GM12878 (cell line): ENCODE data around the gene RNF40. TPM values are rescaled to one million over a fixed set of nuclear protein-coding genes. Genes with fewer than 3 reads are reported as not detected.

Source experiments
- ATAC-seq: fragments of 200-7000 bp; cut with Tn5 transposase; 3 replicates; pipeline ENCODE4 v1.9.1; 2020; ENCODE audit warnings: mild to moderate bottlenecking, moderate library complexity
- BruUV-seq: library from RNA; stranded (reverse); fragments of 400-500 nt; replicated peaks from 2 replicates; lab custom pipeline; 2021; lab: Mats Ljungman, UMichigan
- CTCF ChIA-PET: fragments of 300-600 bp; sonication (Branson Sonifier 250); formaldehyde crosslinking; extraction: SDS; loops from one replicate; lab custom pipeline; 2021; ENCODE audit warnings: inconsistent platforms; lab: Yijun Ruan, JAX
- POLR2A ChIA-PET: fragments of 350-600 bp; formaldehyde crosslinking; extraction: SDS; loops from one replicate; lab custom pipeline; 2021; ENCODE audit warnings: inconsistent platforms; lab: Charles Lee
- RAD21 ChIA-PET: fragments of 300-600 bp; sonication (Branson Sonifier 250); formaldehyde crosslinking; loops from one replicate; lab custom pipeline; 2023; ENCODE audit warnings: antibody characterized with exemption; ENCODE audit not compliant: unreplicated experiment; lab: Charles Lee
- SMC1A ChIA-PET: fragments of 300-600 bp; sonication (Branson Sonifier 250); formaldehyde crosslinking; loops from one replicate; lab custom pipeline; 2023; ENCODE audit not compliant: unreplicated experiment, uncharacterized antibody; lab: Charles Lee
- DNase-seq: peaks from one replicate; pipeline ENCODE4 v3.0.0-alpha.2; 2011; ENCODE audit warnings: low read depth, low spot score
- FAIRE-seq: peaks from 3 replicates; lab custom pipeline; 2011; peaks lifted over from hg19 to GRCh38; lab: Jason Lieb, UNC
- H2AFZ ChIP-seq: 2 replicates; pipeline ENCODE4 v1.6.0; 2011; ENCODE audit warnings: low read depth, low read length, control low read depth; ENCODE audit not compliant: control insufficient read depth
- H3K27ac ChIP-seq: 2 replicates; pipeline ENCODE4 v1.5.1; 2011; ENCODE audit warnings: control low read depth; ENCODE audit not compliant: control insufficient read depth, insufficient read depth
- H3K27me3 ChIP-seq, 2 experiments: replicated peaks in 1 of 2; 2 replicates each; pipeline versions ENCODE4 v1.6.0 to v1.6.1; 2011; ENCODE audit warnings: low read length in 1 of 2; ENCODE audit not compliant: control insufficient read depth in 2 of 2, insufficient read depth in 2 of 2
- H3K36me3 ChIP-seq, 2 experiments: 2 replicates each; pipeline ENCODE4 v1.5.1; 2011; ENCODE audit warnings: low read length in 1 of 2; ENCODE audit not compliant: control insufficient read depth in 2 of 2, insufficient read depth in 2 of 2
- H3K4me1 ChIP-seq: 2 replicates; pipeline ENCODE4 v1.6.1; 2011; ENCODE audit warnings: mild to moderate bottlenecking, low read length, moderate library complexity, mixed read lengths; ENCODE audit not compliant: control insufficient read depth, insufficient read depth
- H3K4me2 ChIP-seq: 2 replicates; pipeline ENCODE4 v1.6.0; 2011; ENCODE audit warnings: control low read depth; ENCODE audit not compliant: control insufficient read depth, insufficient read depth
- H3K4me3 ChIP-seq: fragments of 200-600 bp; sonication (generic); 2 replicates; pipeline ENCODE4 v1.5.1; 2016
- H3K79me2 ChIP-seq: 2 replicates; pipeline ENCODE4 v1.6.0; 2011; ENCODE audit warnings: low read length; ENCODE audit not compliant: control insufficient read depth, insufficient read depth
- H3K9ac ChIP-seq: 2 replicates; pipeline ENCODE4 v1.8.0; 2011; ENCODE audit warnings: low read length, control low read depth, mixed read lengths; ENCODE audit not compliant: control insufficient read depth, insufficient read depth
- H3K9me3 ChIP-seq: replicated peaks from 3 replicates; pipeline ENCODE4 v1.5.1; 2011; ENCODE audit warnings: mild to moderate bottlenecking, low read length; ENCODE audit not compliant: control insufficient read depth, insufficient read depth
- H4K20me1 ChIP-seq: 2 replicates; pipeline ENCODE4 v1.6.0; 2011; ENCODE audit not compliant: control insufficient read depth, insufficient read depth
- EZH2 ChIP-seq: IDR thresholded peaks from 2 replicates; pipeline ENCODE4 v1.6.1; 2012; ENCODE audit warnings: low read depth, mild to moderate bottlenecking, control low read depth, inconsistent platforms, low read length, borderline replicate concordance; ENCODE audit not compliant: control insufficient read depth
- MTA2 ChIP-seq: fragments of 450-650 bp; IDR thresholded peaks from 2 replicates; pipeline ENCODE4 v1.6.1; 2016; ENCODE audit warnings: low read depth, mild to moderate bottlenecking, moderate library complexity
- NFIC ChIP-seq: IDR thresholded peaks from 2 replicates; pipeline ENCODE4 v1.6.1; 2012; ENCODE audit warnings: low read depth, mild to moderate bottlenecking, inconsistent platforms, low read length, moderate library complexity
- POLR2A ChIP-seq: IDR thresholded peaks from 2 replicates; pipeline ENCODE4 v1.6.1; 2011; ENCODE audit warnings: low read depth, mild to moderate bottlenecking, low read length
- POLR2AphosphoS2 ChIP-seq: IDR thresholded peaks from 2 replicates; pipeline ENCODE4 v1.6.1; 2011; ENCODE audit warnings: low read depth, mild to moderate bottlenecking, low read length, improper control_type of control experiment, moderate library complexity
- WGBS: methylation state at CpG from one replicate; pipeline ENCODE4 v1.1.6; 2016; ENCODE audit warnings: low lambda C conversion rate; ENCODE audit not compliant: insufficient replicate concordance, insufficient coverage; ENCODE audit errors: missing lambda C conversion rate; 5-methylcytosine and 5-hydroxymethylcytosine counted together
- in situ Hi-C: fragments of 300-500 bp; cut with MboI; formaldehyde crosslinking; loops from 9 replicates; pipeline ENCODE4 v1.14.3; 2018; ENCODE audit warnings: mixed read lengths
- intact Hi-C: fragments of 100-400 bp; cut with micrococcal nuclease; formaldehyde crosslinking; loops from one replicate; pipeline ENCODE4 v1.14.2; 2022; ENCODE audit not compliant: unreplicated experiment
- polyA plus RNA-seq, 11 experiments: library from polyadenylated mRNA; depleted of rRNA in 4 of 11; unstranded in 6 of 11; stranded (reverse) in 5 of 11; fragments of >200 nt; fragmentation: Nextera tagmentation in 4 of 11; fragmentation: Illumina TruSeq in 1 of 11; extraction: Ambion mirVana in 4 of 11; extraction: Trizol in 1 of 11; gene quantifications; 1 replicate in 1 of 11; 2 replicates in 10 of 11; pipeline versions ENCODE4 v1.2.1 to v1.2.3, GENCODE V29; 2011 to 2016; ENCODE audit warnings: inconsistent platforms in 2 of 11, missing spikeins in 2 of 11, low read depth in 1 of 11
- total RNA-seq, 4 experiments: library from RNA; depleted of rRNA in 3 of 4; stranded (reverse); fragments of >200 nt in 3 of 4; fragmentation: Illumina TruSeq in 1 of 4; extraction: Trizol in 1 of 4; gene quantifications; 2 replicates each; pipeline versions ENCODE4 v1.2.1 to v1.2.3, GENCODE V29; 2013 to 2021
- TF ChIP-seq, protein P1 (sequence below): IDR thresholded peaks from 2 replicates; pipeline ENCODE4 v1.6.1; 2012; ENCODE audit warnings: improper control_type of control experiment, low read depth, low read length; ENCODE audit not compliant: insufficient replicate concordance

RNF40 gene
- total and polyA plus RNA-seq, 10 of the 15 experiments (the other 5 are each of a cell fraction or from before 2014, with no cell fraction given): 3.7 to 97.6 (median 58.4) TPM

DNA sequence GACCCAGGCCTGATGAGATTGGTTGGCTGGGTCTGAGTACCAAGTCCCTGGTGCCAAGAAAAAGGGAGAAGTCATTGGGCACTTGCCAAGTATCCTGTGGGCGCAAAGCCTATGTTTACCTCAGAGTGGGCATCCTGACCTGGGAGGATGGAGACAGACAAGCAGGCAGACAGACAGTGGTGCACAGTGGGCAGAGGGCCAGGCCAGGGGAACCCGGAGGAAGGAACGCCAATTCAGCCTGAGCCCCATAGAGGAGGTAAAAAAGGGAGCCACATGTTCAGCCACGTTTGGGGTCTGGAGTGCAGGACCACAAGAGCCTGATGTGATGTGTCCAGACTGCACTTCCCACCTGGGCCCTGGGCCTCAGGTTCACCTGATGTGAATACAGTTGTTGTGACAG, 8.5 kb upstream of the RNF40 start:
- H3K27me3 ChIP-seq: no peaks in the 10 kb centered on the region
- no peak overlapping the region for H3K4me2 ChIP-seq
- POLR2A ChIA-PET: no interaction called here
- H3K9me3 ChIP-seq: no peaks in the 10 kb centered on the region
- WGBS: 66% methylated on average over 4 of the region's 4 CpGs
- no peak for DNase-seq
- no peak for ATAC-seq
- CTCF ChIA-PET: interaction anchor here (0.6 to 1.4 kb wide), 3 partner anchors 119 to 277 kb away, joined by 3 to 4 read pairs (median 3); no protein-coding TSS in a partner anchor
- H4K20me1 ChIP-seq: no peaks in the 10 kb centered on the region; the same call in 1 of the 2 replicates
- no peak overlapping the region for H2AFZ ChIP-seq
- RAD21 ChIA-PET: no interaction called here
- no peak for FAIRE-seq
- SMC1A ChIA-PET: no interaction called here
- H3K4me3 ChIP-seq: no peak overlapping the region
- peaks cover 17% of the 10 kb centered on the region for H3K79me2 ChIP-seq
- no TSS peak for BruUV-seq
- peaks cover 5% of the 10 kb centered on the region; the same call in 1 of the 2 replicates for H3K4me1 ChIP-seq
- H3K9ac ChIP-seq: no peak overlapping the region
- in situ Hi-C loops: loop anchor here (25.0 kb wide), 1 partner anchor 1134 kb away; no protein-coding TSS in a partner anchor
- no peak overlapping the region for H3K27ac ChIP-seq
- intact Hi-C loops: no loop called here
- H3K36me3 ChIP-seq: peaks cover 14 to 17% of the 10 kb centered on the region in 2 experiments; a peak in 3 of 4 replicates
- TF ChIP-seq POLR2AphosphoS2 (no peak), EZH2 (no peak), NFIC (no peak)

DNA sequence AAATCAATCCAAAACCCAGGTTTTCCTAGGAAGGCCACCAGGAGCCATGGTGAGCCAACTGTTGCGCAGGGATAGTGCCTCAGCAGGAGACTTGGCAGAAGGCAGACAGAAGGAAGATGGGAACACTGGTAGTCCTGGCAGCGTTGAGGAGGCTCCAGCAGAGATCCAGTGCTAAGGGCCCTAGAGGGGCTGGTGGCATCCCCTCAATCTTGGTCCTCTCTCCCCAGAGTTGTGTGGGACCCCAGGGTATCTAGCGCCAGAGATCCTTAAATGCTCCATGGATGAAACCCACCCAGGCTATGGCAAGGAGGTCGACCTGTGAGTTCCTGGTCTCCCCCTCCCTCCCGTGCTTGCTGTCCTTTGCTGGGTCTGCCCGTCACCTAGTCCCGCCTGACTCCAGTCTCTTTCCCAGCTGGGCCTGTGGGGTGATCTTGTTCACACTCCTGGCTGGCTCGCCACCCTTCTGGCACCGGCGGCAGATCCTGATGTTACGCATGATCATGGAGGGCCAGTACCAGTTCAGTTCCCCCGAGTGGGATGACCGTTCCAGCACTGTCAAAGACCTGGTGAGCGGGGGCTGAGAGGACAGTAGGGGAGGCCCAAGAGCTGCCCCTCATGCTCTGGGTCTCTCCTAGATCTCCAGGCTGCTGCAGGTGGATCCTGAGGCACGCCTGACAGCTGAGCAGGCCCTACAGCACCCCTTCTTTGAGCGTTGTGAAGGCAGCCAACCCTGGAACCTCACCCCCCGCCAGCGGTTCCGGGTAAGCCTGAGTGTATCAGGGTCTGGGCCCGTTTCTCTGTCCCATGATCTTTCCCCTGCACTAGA, 6.0 kb upstream of the RNF40 start:
- POLR2A ChIA-PET: no interaction called here
- H3K9me3 ChIP-seq: no peaks in the 10 kb centered on the region
- H4K20me1 ChIP-seq: no peaks in the 10 kb centered on the region
- ATAC-seq (no peak), DNase-seq (no peak), FAIRE-seq (no peak)
- SMC1A ChIA-PET: no interaction called here
- no peak overlapping the region for H3K4me2 ChIP-seq
- RAD21 ChIA-PET: no interaction called here
- CTCF ChIA-PET: no interaction called here
- H3K4me3 ChIP-seq: no peak overlapping the region
- intact Hi-C loops (no loop called here), in situ Hi-C loops (loop anchor here (25.0 kb wide), 1 partner anchor 1131 kb away; no protein-coding TSS in a partner anchor)
- H2AFZ ChIP-seq: no peak overlapping the region
- no TSS peak for BruUV-seq
- no peak overlapping the region for H3K9ac ChIP-seq
- H3K79me2 ChIP-seq: no peaks in the 10 kb centered on the region
- peaks cover 11 to 17% of the 10 kb centered on the region in 2 experiments; a peak in 3 of 4 replicates for H3K36me3 ChIP-seq
- WGBS: 94% methylated on average over 20 of the region's 20 CpGs
- H3K4me1 ChIP-seq: peaks cover 4% of the 10 kb centered on the region; the same call in 1 of the 2 replicates
- H3K27me3 ChIP-seq: no peaks in the 10 kb centered on the region
- H3K27ac ChIP-seq: no peak overlapping the region
- TF ChIP-seq POLR2A (0 out of 2 replicates have a peak, but pooled peaks have one; percentile 17), MTA2 (no peak)
- TF ChIP-seq, protein P1, sequence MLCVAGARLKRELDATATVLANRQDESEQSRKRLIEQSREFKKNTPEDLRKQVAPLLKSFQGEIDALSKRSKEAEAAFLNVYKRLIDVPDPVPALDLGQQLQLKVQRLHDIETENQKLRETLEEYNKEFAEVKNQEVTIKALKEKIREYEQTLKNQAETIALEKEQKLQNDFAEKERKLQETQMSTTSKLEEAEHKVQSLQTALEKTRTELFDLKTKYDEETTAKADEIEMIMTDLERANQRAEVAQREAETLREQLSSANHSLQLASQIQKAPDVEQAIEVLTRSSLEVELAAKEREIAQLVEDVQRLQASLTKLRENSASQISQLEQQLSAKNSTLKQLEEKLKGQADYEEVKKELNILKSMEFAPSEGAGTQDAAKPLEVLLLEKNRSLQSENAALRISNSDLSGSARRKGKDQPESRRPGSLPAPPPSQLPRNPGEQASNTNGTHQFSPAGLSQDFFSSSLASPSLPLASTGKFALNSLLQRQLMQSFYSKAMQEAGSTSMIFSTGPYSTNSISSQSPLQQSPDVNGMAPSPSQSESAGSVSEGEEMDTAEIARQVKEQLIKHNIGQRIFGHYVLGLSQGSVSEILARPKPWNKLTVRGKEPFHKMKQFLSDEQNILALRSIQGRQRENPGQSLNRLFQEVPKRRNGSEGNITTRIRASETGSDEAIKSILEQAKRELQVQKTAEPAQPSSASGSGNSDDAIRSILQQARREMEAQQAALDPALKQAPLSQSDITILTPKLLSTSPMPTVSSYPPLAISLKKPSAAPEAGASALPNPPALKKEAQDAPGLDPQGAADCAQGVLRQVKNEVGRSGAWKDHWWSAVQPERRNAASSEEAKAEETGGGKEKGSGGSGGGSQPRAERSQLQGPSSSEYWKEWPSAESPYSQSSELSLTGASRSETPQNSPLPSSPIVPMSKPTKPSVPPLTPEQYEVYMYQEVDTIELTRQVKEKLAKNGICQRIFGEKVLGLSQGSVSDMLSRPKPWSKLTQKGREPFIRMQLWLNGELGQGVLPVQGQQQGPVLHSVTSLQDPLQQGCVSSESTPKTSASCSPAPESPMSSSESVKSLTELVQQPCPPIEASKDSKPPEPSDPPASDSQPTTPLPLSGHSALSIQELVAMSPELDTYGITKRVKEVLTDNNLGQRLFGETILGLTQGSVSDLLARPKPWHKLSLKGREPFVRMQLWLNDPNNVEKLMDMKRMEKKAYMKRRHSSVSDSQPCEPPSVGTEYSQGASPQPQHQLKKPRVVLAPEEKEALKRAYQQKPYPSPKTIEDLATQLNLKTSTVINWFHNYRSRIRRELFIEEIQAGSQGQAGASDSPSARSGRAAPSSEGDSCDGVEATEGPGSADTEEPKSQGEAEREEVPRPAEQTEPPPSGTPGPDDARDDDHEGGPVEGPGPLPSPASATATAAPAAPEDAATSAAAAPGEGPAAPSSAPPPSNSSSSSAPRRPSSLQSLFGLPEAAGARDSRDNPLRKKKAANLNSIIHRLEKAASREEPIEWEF: no peak
